Activated naive CD4-positive, alpha-beta T cell (primary cell): ENCODE results near the gene SGPP2.
"Not testable (repeated sequence)": the region's sequence is repeated elsewhere in the genome, so short reads cannot be mapped to it uniquely, and the experiment has no call there.

Source experiments
- DNase-seq, 4 experiments: peaks; one replicate each; lab custom pipeline; 2025; lab: John Stamatoyannopoulos, UW

SGPP2 gene

GRCh38 chr2:222424276-222424728 lies at the start of gene SGPP2:
TSS of gene SGPP2 (plus strand) at chr2:222424543. CDS start at chr2:222424603, 60 bp downstream.
- no peak for DNase-seq

GRCh38 chr2:222375798-222376197 lies 48.5 kb upstream of the SGPP2 start:
- no peak for DNase-seq

GRCh38 chr2:222380456-222380855 lies 43.9 kb upstream of the SGPP2 start:
- DNase-seq = no peak

- DNase-seq = no peak
These were observed 42.8 kb upstream of the SGPP2 start for GRCh38 chr2:222381566-222381965.

GRCh38 chr2:222383255-222383654 lies 41.1 kb upstream of the SGPP2 start:
- no peak for DNase-seq

GRCh38 chr2:222391743-222392285 lies 32.5 kb upstream of the SGPP2 start:
- no peak for DNase-seq

- no peak for DNase-seq
These were observed 30.5 kb upstream of the SGPP2 start for GRCh38 chr2:222393733-222394267.

GRCh38 chr2:222398446-222398885 lies 25.9 kb upstream of the SGPP2 start:
- DNase-seq = no peak

GRCh38 chr2:222399038-222399783 lies 25.1 kb upstream of the SGPP2 start:
- no peak for DNase-seq

- DNase-seq = no peak
These were observed 20.0 kb upstream of the SGPP2 start for GRCh38 chr2:222404151-222404905.

- no peak for DNase-seq
These were observed 15.7 kb upstream of the SGPP2 start for GRCh38 chr2:222408684-222409083.

- DNase-seq = no peak
These were observed 13.8 kb upstream of the SGPP2 start for GRCh38 chr2:222410534-222410933.

- DNase-seq = not testable (repeated sequence)
These were observed 12.0 kb upstream of the SGPP2 start for GRCh38 chr2:222412334-222412733.

- DNase-seq = no peak
These were observed 10.9 kb upstream of the SGPP2 start for GRCh38 chr2:222413295-222413911.

- DNase-seq = no peak
These were observed 5.6 kb upstream of the SGPP2 start for GRCh38 chr2:222418739-222419138.

GRCh38 chr2:222420508-222420907 lies 3.8 kb upstream of the SGPP2 start:
- DNase-seq = no peak

GRCh38 chr2:222421626-222422025 lies 2.7 kb upstream of the SGPP2 start:
- DNase-seq = no peak

GRCh38 chr2:222423186-222423585 lies 1.2 kb upstream of the SGPP2 start:
- DNase-seq = no peak

GRCh38 chr2:222423632-222424275 lies 589 bp upstream of the SGPP2 start:
- DNase-seq = no peak

- no peak for DNase-seq
These were observed 657 bp downstream of the SGPP2 start for GRCh38 chr2:222424729-222425671.
